Measurements from ENCODE around the gene POGZ. TPM values are rescaled to one million over a fixed set of nuclear protein-coding genes. Genes with fewer than 3 reads are reported as not detected.

POGZ gene
- total RNA-seq, 1 donor from 2014 or later = 96.3 TPM

DNA sequence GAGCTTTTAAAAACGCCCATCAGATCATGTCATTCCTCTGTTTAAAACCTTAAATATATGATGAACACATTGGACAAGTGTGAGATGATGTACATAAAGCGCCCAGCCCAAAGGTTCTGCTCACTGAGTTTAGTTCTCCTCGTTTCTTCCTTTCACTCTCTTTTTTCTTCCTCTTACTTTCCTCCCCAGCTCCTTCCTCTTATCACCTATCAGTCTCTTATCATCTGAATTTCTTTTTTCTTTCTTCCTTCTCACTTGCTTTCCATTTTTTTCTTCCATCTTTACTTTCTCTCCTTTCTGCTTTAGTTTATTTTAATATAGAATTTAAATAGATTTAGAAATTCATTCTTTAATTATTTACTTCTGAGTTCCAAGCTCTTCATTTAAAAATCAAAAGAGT lies 17.8 kb upstream of the POGZ start:
- no peak for TF ChIP-seq CTCF (IDR thresholded peaks at IDR 0.05)
- no peaks in the 10 kb centered on the region for H3K27me3 ChIP-seq
- DNase-seq (no peak), ATAC-seq (no peak)
- intact Hi-C loops (cut with DNase I) = no loop called here
- H3K9me3 ChIP-seq = no peaks in the 10 kb centered on the region
- no peak overlapping the region for H3K27ac ChIP-seq
- H3K36me3 ChIP-seq = no peaks in the 10 kb centered on the region
- H3K4me1 ChIP-seq = peaks cover 13% of the 10 kb centered on the region
- H3K4me3 ChIP-seq = no peak overlapping the region

DNA sequence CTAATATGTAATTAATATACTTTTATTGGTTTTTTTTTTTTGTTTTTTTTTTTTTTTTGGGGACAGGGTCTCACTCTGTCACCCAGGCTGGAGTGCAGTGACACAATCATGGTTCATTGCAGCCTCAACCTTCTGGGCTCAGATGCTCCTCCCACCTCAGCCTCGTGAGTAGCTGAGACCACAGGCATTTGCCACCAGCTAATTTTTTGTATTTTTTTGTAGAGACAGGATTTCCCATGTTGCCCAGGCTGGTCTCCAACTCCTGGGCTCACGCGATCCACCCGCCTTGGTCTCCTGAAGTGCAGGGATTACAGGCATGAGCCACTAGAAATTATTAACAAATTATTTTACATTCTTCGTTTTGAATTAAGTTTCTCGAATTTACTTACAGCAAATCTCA lies 16.8 kb upstream of the POGZ start:
- H3K27ac ChIP-seq = no peak overlapping the region
- no peak for TF ChIP-seq CTCF (IDR thresholded peaks at IDR 0.05)
- H3K4me3 ChIP-seq = no peak overlapping the region
- ATAC-seq (no peak), DNase-seq (no peak)
- H3K36me3 ChIP-seq = no peaks in the 10 kb centered on the region
- peaks cover 13% of the 10 kb centered on the region for H3K4me1 ChIP-seq
- no peaks in the 10 kb centered on the region for H3K27me3 ChIP-seq
- no peaks in the 10 kb centered on the region for H3K9me3 ChIP-seq
- intact Hi-C loops (cut with DNase I) = no loop called here

DNA sequence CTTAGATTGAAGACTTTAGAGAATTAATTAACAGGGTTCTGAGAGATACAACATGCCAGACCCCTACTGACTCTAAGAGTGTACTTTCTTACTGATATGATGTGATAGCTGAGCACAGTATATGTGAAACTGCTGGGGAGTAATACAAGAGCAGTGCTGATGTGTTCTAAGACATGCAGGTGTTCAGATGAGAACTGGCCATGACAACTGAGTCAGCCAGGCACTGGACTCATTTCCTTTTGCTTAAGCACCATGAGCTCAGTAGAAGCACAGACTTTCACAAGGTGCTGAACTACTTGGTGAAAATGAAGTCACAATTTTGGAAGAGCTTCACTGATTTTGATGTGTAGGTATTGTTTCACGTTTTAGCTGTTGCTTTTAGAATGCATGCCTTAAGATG lies 15.9 kb upstream of the POGZ start:
- Histone ChIP-seq H3K27ac (no peak overlapping the region), H3K27me3 (no peaks in the 10 kb centered on the region), H3K4me3 (no peak overlapping the region), H3K36me3 (no peaks in the 10 kb centered on the region), H3K4me1 (peaks cover 13% of the 10 kb centered on the region), H3K9me3 (no peaks in the 10 kb centered on the region)
- TF ChIP-seq CTCF (IDR thresholded peaks at IDR 0.05) = no peak
- intact Hi-C loops (cut with DNase I) = no loop called here
- DNase-seq = no peak
- no peak for ATAC-seq

DNA sequence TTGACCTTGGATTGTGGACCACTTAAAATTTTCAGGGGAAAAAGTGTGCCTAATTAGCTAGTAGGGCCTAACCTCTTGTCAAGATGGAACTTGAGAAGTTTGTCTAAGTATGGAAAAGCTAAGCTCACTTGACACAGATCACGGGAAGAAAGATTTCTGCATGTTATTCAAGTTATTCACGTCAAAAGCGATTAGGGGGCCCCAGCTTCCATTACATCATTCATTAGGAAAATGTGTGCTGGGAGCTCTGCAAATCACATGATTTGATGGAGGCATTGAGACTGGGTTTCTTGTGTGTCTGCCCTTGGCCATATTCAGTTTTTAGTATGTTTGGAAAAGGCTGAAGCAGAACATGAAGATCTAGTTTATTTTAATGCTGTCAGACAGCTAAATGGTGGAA lies 15.5 kb upstream of the POGZ start:
- H3K4me3 ChIP-seq = no peak overlapping the region
- no peak overlapping the region for H3K27ac ChIP-seq
- no peaks in the 10 kb centered on the region for H3K27me3 ChIP-seq
- peaks cover 13% of the 10 kb centered on the region for H3K4me1 ChIP-seq
- ATAC-seq (no peak), DNase-seq (no peak)
- TF ChIP-seq CTCF (IDR thresholded peaks at IDR 0.05) = no peak
- no peaks in the 10 kb centered on the region for H3K36me3 ChIP-seq
- intact Hi-C loops (cut with DNase I) = no loop called here
- H3K9me3 ChIP-seq = no peaks in the 10 kb centered on the region

- no peaks in the 10 kb centered on the region for H3K27me3 ChIP-seq
- peak; percentile 92 for ATAC-seq
- intact Hi-C loops (cut with DNase I) = no loop called here
- H3K4me3 ChIP-seq = peak overlapping the region; percentile 70
- no peaks in the 10 kb centered on the region for H3K9me3 ChIP-seq
- no peaks in the 10 kb centered on the region for H3K36me3 ChIP-seq
- peaks cover 13% of the 10 kb centered on the region for H3K4me1 ChIP-seq
- no peak for TF ChIP-seq CTCF (IDR thresholded peaks at IDR 0.05)
- H3K27ac ChIP-seq = peak overlapping the region; percentile 89
- DNase-seq = peak; percentile 79
These were observed 13.8 kb upstream of the POGZ start for GRCh38 chr1:151472856-151473731.
